Parathyroid adenoma (tissue), 2 donors: Measurements from ENCODE around the gene C4B.
"Not testable (repeated sequence)": the region's sequence is repeated elsewhere in the genome, so short reads cannot be mapped to it uniquely, and the experiment has no call there.

Experiments used
- H2AFZ ChIP-seq: fragments of 300-600 bp; sonication (generic); one replicate; pipeline ENCODE4 v1.7.0; 2017; ENCODE audit warnings: antibody characterized with exemption, mild to moderate bottlenecking
- H3K27ac ChIP-seq: fragments of 300-600 bp; sonication (generic); one replicate; pipeline ENCODE4 v1.7.0; 2017
- H3K27me3 ChIP-seq: fragments of 300-600 bp; sonication (generic); one replicate; pipeline ENCODE4 v1.7.0; 2017; ENCODE audit warnings: low read length; ENCODE audit not compliant: control insufficient read depth, insufficient read depth
- H3K36me3 ChIP-seq: fragments of 300-600 bp; sonication (generic); one replicate; pipeline ENCODE4 v1.7.0; 2017; ENCODE audit warnings: low read length; ENCODE audit not compliant: control insufficient read depth, insufficient read depth
- H3K4me1 ChIP-seq: fragments of 300-600 bp; sonication (generic); one replicate; pipeline ENCODE4 v1.7.0; 2017; ENCODE audit warnings: control low read depth
- H3K4me2 ChIP-seq: fragments of 300-600 bp; sonication (generic); one replicate; pipeline ENCODE4 v1.7.0; 2017; ENCODE audit warnings: low read length
- H3K4me3 ChIP-seq: fragments of 300-600 bp; sonication (generic); one replicate; pipeline ENCODE4 v1.7.0; 2017; ENCODE audit warnings: low read depth, low read length
- H3K79me2 ChIP-seq: fragments of 300-600 bp; sonication (generic); one replicate; pipeline ENCODE4 v1.7.0; 2017; ENCODE audit warnings: control low read depth
- H3K9ac ChIP-seq: fragments of 300-600 bp; sonication (generic); one replicate; pipeline ENCODE4 v1.7.0; 2017; ENCODE audit warnings: mild to moderate bottlenecking
- H3K9me3 ChIP-seq: fragments of 300-600 bp; sonication (generic); one replicate; pipeline ENCODE4 v1.7.0; 2017; ENCODE audit warnings: low read length; ENCODE audit not compliant: control insufficient read depth
- CTCF ChIP-seq: fragments of 300-600 bp; sonication (generic); IDR thresholded peaks from one replicate; pipeline ENCODE4 v1.7.0; 2017; ENCODE audit warnings: antibody characterized with exemption, mild to moderate bottlenecking
- donor health status: primary hyperparathyroidism.

The C4B gene

GRCh38 chr6:32064706-32065105 lies 50.1 kb downstream of the C4B start:
- Histone ChIP-seq H3K9ac (no peak overlapping the region), H3K4me1 (no peaks in the 10 kb centered on the region), H3K4me2 (no peak overlapping the region), H3K4me3 (no peak overlapping the region), H3K9me3 (no peaks in the 10 kb centered on the region), H3K36me3 (no peaks in the 10 kb centered on the region), H2AFZ (no peak overlapping the region), H3K79me2 (no peaks in the 10 kb centered on the region), H3K27me3 (no peaks in the 10 kb centered on the region), H3K27ac (no peak overlapping the region)
- no peak for TF ChIP-seq CTCF

DNA sequence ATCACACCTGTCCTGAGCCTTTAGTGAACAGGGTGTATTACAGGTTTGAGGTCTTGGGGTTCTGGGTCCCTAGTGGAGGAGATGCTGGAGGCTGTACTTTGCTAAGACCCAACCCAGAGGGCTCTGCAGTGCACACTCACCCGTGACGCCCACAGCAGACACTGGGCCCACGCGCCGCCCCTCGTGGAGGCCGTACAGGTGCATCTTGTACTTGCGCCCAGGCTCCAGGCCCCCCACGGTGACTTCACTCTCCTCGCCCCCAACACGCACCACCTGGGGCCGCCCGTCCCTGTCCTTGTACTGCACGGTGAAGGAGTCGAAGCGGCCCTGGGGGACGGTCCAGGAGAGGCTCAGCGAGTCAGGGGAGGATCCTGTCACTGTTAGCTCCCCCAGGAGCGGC lies 52.9 kb downstream of the C4B start:
- H3K36me3 ChIP-seq, H3K4me3 ChIP-seq: not testable (repeated sequence)

GRCh38 chr6:32068315-32068714 lies 53.7 kb downstream of the C4B start:
- H3K79me2 ChIP-seq, H3K4me3 ChIP-seq, H3K9me3 ChIP-seq, H3K4me2 ChIP-seq, H3K36me3 ChIP-seq, H3K4me1 ChIP-seq, H3K9ac ChIP-seq, H3K27ac ChIP-seq, H2AFZ ChIP-seq, H3K27me3 ChIP-seq: not testable (repeated sequence)

More for the DNA sequence above, 52.9 kb downstream of the C4B start:
- H3K9me3 ChIP-seq, H3K4me1 ChIP-seq, H3K27ac ChIP-seq, H3K79me2 ChIP-seq, H3K4me2 ChIP-seq, H2AFZ ChIP-seq, H3K9ac ChIP-seq, H3K27me3 ChIP-seq: not testable (repeated sequence)

DNA sequence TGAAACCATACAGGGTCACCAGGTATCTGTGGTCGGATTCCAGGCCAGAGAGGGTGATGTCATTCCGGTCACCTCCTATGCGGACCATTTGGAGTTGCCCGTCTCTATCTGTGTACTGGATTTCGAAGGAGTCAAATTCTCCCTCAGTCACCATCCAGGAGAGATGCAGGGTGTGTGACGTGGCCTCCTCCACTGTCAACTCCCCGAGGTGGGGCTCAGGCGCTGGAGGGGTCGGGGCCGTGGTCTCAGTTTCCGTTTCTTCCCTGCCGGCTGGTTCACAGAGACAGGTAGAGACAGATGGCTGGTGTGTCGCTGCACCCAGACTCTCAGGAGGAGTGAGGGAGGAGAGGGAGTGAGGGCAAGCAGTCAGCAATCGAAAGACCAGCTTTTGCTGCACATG lies 54.3 kb downstream of the C4B start:
- no peaks in the 10 kb centered on the region for H3K36me3 ChIP-seq

GRCh38 chr6:32069460-32069859 lies 54.9 kb downstream of the C4B start:
- TF ChIP-seq CTCF, result no peak
- H3K36me3 ChIP-seq, result no peaks in the 10 kb centered on the region
- H3K9ac ChIP-seq, result no peak overlapping the region
- no peak overlapping the region for H2AFZ ChIP-seq
- no peak overlapping the region for H3K4me2 ChIP-seq
- no peak overlapping the region for H3K4me3 ChIP-seq
- no peaks in the 10 kb centered on the region for H3K27me3 ChIP-seq
- no peaks in the 10 kb centered on the region for H3K4me1 ChIP-seq
- H3K27ac ChIP-seq, result no peak overlapping the region
- no peaks in the 10 kb centered on the region for H3K79me2 ChIP-seq
- no peaks in the 10 kb centered on the region for H3K9me3 ChIP-seq

More for the DNA sequence above, 54.3 kb downstream of the C4B start:
- TF ChIP-seq CTCF, result no peak
- H3K27ac ChIP-seq, result no peak overlapping the region
- H3K9me3 ChIP-seq, result no peaks in the 10 kb centered on the region
- H3K4me2 ChIP-seq, result no peak overlapping the region
- H3K4me1 ChIP-seq, result no peaks in the 10 kb centered on the region
- no peak overlapping the region for H2AFZ ChIP-seq
- no peaks in the 10 kb centered on the region for H3K27me3 ChIP-seq
- H3K79me2 ChIP-seq, result no peaks in the 10 kb centered on the region
- H3K4me3 ChIP-seq, result no peak overlapping the region
- H3K9ac ChIP-seq, result no peak overlapping the region

- Histone ChIP-seq H2AFZ (no peak overlapping the region), H3K27ac (no peak overlapping the region), H3K27me3 (no peaks in the 10 kb centered on the region), H3K4me1 (no peaks in the 10 kb centered on the region), H3K4me3 (no peak overlapping the region), H3K4me2 (no peak overlapping the region), H3K36me3 (no peaks in the 10 kb centered on the region), H3K79me2 (no peaks in the 10 kb centered on the region), H3K9me3 (no peaks in the 10 kb centered on the region), H3K9ac (no peak overlapping the region)
- no peak for TF ChIP-seq CTCF
These were observed 55.4 kb downstream of the C4B start for GRCh38 chr6:32069878-32070515.
